Esophagus squamous epithelium (tissue), 5 donors: ENCODE measurements around the gene FBXL14. TPM values are rescaled to one million over a fixed set of nuclear protein-coding genes. Genes with fewer than 3 reads are reported as not detected.

Experiments used
- DNase-seq: peaks from one replicate; lab custom pipeline; 2025; lab: John Stamatoyannopoulos, UW
- H3K27ac ChIP-seq, 4 donors: fragments of 200-600 bp; sonication (generic); one replicate each; pipeline ENCODE4 v1.5.1; 2016 to 2019; ENCODE audit warnings: mild to moderate bottlenecking in 1 of 4
- H3K27me3 ChIP-seq, 4 donors: fragments of 200-600 bp; sonication (generic); 1 replicate in 3 of 4; 2 replicates in 1 of 4; pipeline versions ENCODE4 v1.5.1 to v1.6.0; 2017 to 2021; ENCODE audit warnings: antibody characterized with exemption in 1 of 4
- H3K36me3 ChIP-seq, 3 donors: fragments of 200-600 bp; sonication (generic); one replicate each; pipeline ENCODE4 v1.5.1; 2016 to 2019
- H3K4me1 ChIP-seq, 3 donors: fragments of 200-600 bp; sonication (generic); one replicate each; pipeline ENCODE4 v1.5.1; 2017 to 2019
- H3K4me3 ChIP-seq, 4 donors: fragments of 200-600 bp; sonication (generic); 1 replicate in 3 of 4; 2 replicates in 1 of 4; pipeline ENCODE4 v1.5.1; 2016 to 2019; ENCODE audit warnings: mild to moderate bottlenecking in 2 of 4, moderate library complexity in 1 of 4
- H3K9me3 ChIP-seq, 3 donors: fragments of 200-600 bp; sonication (generic); one replicate each; pipeline ENCODE4 v1.5.1; 2016 to 2019
- CTCF ChIP-seq, 6 experiments: fragments of 450-650 bp in 4 of 6; fragments of 200-600 bp in 2 of 6; sonication (generic) in 2 of 6; IDR thresholded peaks; one replicate each; pipeline ENCODE4 v1.5.1; 2016 to 2019; ENCODE audit warnings: antibody characterized with exemption in 6 of 6, mild to moderate bottlenecking in 4 of 6, moderate library complexity in 4 of 6
- POLR2A ChIP-seq, 4 donors: fragments of 450-650 bp; IDR thresholded peaks; one replicate each; pipeline ENCODE4 v1.6.1; 2017; ENCODE audit warnings: antibody characterized with exemption in 4 of 4, mild to moderate bottlenecking in 4 of 4, moderate library complexity in 3 of 4
- WGBS, 2 donors: methylation state at CpG; one replicate each; pipeline ENCODE4 v1.1.5; 2018; 5-methylcytosine and 5-hydroxymethylcytosine counted together
- intact Hi-C: fragments of 100-400 bp; cut with DNase I; formaldehyde crosslinking; loops from one replicate; pipeline ENCODE4 v1.15.0; 2022
- total RNA-seq, 4 donors: library from RNA; depleted of rRNA; stranded (reverse); fragments of >200 nt; gene quantifications; one replicate each; pipeline ENCODE4 v1.1.0, GENCODE V29; 2016
- donor health status: DM: yes; HTN: yes; CAD: no.

Gene FBXL14
- total RNA-seq, 4 donors from 2014 or later: 6.5 to 14.9 (median 8.8) TPM

GRCh38 chr12:1529228-1529861 is 65.0 kb downstream of the FBXL14 start:
- TF ChIP-seq POLR2A (IDR thresholded peaks at IDR 0.05) (no peak), CTCF (IDR thresholded peaks at IDR 0.05) (no peak)
- intact Hi-C loops: no loop called here
- Histone ChIP-seq H3K27ac (peak overlapping the region in 1 of 4 donors; percentile 73), H3K36me3 (no peaks in the 10 kb centered on the region), H3K4me1 (peaks cover 13 to 41% (median 23%) of the 10 kb centered on the region in 3 donors), H3K4me3 (peak overlapping the region; percentile 54 to 81 (median 68)), H3K27me3 (peaks cover 0 to 49% (median 5%) of the 10 kb centered on the region in 4 donors), H3K9me3 (no peaks in the 10 kb centered on the region)
- no peak for DNase-seq
- 54 to 68% methylated on average over 11 of the region's 11 CpGs for WGBS, 2 donors

GRCh38 chr12:1528791-1529190 is 65.6 kb downstream of the FBXL14 start:
- 80 to 94% methylated on average over 3 of the region's 3 CpGs for WGBS, 2 donors
- Histone ChIP-seq H3K4me3 (no peak overlapping the region), H3K27ac (no peak overlapping the region)

GRCh38 chr12:1527789-1528188 is 66.6 kb downstream of the FBXL14 start:
- peaks cover 0 to 52% (median 5%) of the 10 kb centered on the region in 4 donors for H3K27me3 ChIP-seq
- intact Hi-C loops: no loop called here
- H3K9me3 ChIP-seq: no peaks in the 10 kb centered on the region
- no peak overlapping the region for H3K4me3 ChIP-seq
- H3K27ac ChIP-seq: no peak overlapping the region
- 43 to 44% methylated on average over 2 to 4 of the region's 4 CpGs for WGBS, 2 donors
- TF ChIP-seq POLR2A (IDR thresholded peaks at IDR 0.05) (no peak), CTCF (IDR thresholded peaks at IDR 0.05) (no peak)
- peaks cover 13 to 28% (median 23%) of the 10 kb centered on the region in 3 donors for H3K4me1 ChIP-seq
- H3K36me3 ChIP-seq: no peaks in the 10 kb centered on the region
- no peak for DNase-seq

More at GRCh38 chr12:1528791-1529190, 65.6 kb downstream of the FBXL14 start:
- DNase-seq: no peak
- Histone ChIP-seq H3K4me1 (peaks cover 13 to 38% (median 23%) of the 10 kb centered on the region in 3 donors), H3K36me3 (no peaks in the 10 kb centered on the region), H3K9me3 (no peaks in the 10 kb centered on the region), H3K27me3 (peaks cover 0 to 51% (median 5%) of the 10 kb centered on the region in 4 donors)
- intact Hi-C loops: no loop called here
- no peak for TF ChIP-seq POLR2A (IDR thresholded peaks at IDR 0.05)

- WGBS, 2 donors: 79 to 86% methylated on average over 9 to 10 of the region's 10 CpGs
- peaks cover 0 to 36% (median 0%) of the 10 kb centered on the region in 4 donors for H3K27me3 ChIP-seq
- no peak overlapping the region for H3K27ac ChIP-seq
- intact Hi-C loops: no loop called here
- TF ChIP-seq POLR2A (IDR thresholded peaks at IDR 0.05) (no peak), CTCF (IDR thresholded peaks at IDR 0.05) (no peak)
- no peak overlapping the region for H3K4me3 ChIP-seq
- peaks cover 4 to 11% (median 9%) of the 10 kb centered on the region in 3 donors for H3K4me1 ChIP-seq
- DNase-seq: no peak
- no peaks in the 10 kb centered on the region for H3K9me3 ChIP-seq
- no peaks in the 10 kb centered on the region for H3K36me3 ChIP-seq
Observed at GRCh38 chr12:1525858-1526257, 68.5 kb downstream of the FBXL14 start.

- H3K36me3 ChIP-seq: no peaks in the 10 kb centered on the region
- TF ChIP-seq POLR2A (IDR thresholded peaks at IDR 0.05) (no peak), CTCF (IDR thresholded peaks at IDR 0.05) (no peak)
- WGBS, 2 donors: 72 to 74% methylated on average over 13 of the region's 13 CpGs
- H3K4me3 ChIP-seq: no peak overlapping the region
- H3K27me3 ChIP-seq: peaks cover 0 to 24% (median 0%) of the 10 kb centered on the region in 4 donors
- H3K9me3 ChIP-seq: no peaks in the 10 kb centered on the region
- DNase-seq: no peak
- H3K4me1 ChIP-seq: peaks cover 0 to 15% (median 7%) of the 10 kb centered on the region in 3 donors
- intact Hi-C loops: no loop called here
- no peak overlapping the region for H3K27ac ChIP-seq
Observed at GRCh38 chr12:1523558-1524050, 70.8 kb downstream of the FBXL14 start.
